ENCODE results near the gene CEMP1. TPM values are rescaled to one million over a fixed set of nuclear protein-coding genes. Genes with fewer than 3 reads are reported as not detected.

CEMP1 gene
- total and polyA plus RNA-seq, 2 donors, result 0.85 TPM; not detected in 1

- H3K4me3 ChIP-seq (ENCODE audit: low read depth, low read length), result no peak overlapping the region
Observed at GRCh38 chr16:2511128-2511800, 19.9 kb downstream of the CEMP1 start.

GRCh38 chr16:2508722-2509400, 22.3 kb downstream of the CEMP1 start:
- WGBS, result 89% methylated on average over 18 of the region's 18 CpGs
- Histone ChIP-seq H3K4me1 (ENCODE audit: insufficient read depth) (no peaks in the 10 kb centered on the region), H3K27ac (ENCODE audit: low read depth) (no peak overlapping the region), H3K36me3 (ENCODE audit: insufficient read depth) (no peaks in the 10 kb centered on the region), H3K4me3 (ENCODE audit: low read depth, low read length) (no peak overlapping the region)
- DNase-seq (ENCODE audit: extremely low spot score), result no peak

More at GRCh38 chr16:2511128-2511800, 19.9 kb downstream of the CEMP1 start:
- 41% methylated on average over 24 of the region's 24 CpGs for WGBS
- DNase-seq (ENCODE audit: extremely low spot score), result no peak
- no peak overlapping the region for H3K27ac ChIP-seq (ENCODE audit: low read depth)
- H3K4me1 ChIP-seq (ENCODE audit: insufficient read depth), result no peaks in the 10 kb centered on the region
- H3K36me3 ChIP-seq (ENCODE audit: insufficient read depth), result no peaks in the 10 kb centered on the region

- Histone ChIP-seq H3K4me1 (ENCODE audit: insufficient read depth) (no peaks in the 10 kb centered on the region), H3K4me3 (ENCODE audit: low read depth, low read length) (no peak overlapping the region), H3K27ac (ENCODE audit: low read depth) (no peak overlapping the region), H3K36me3 (ENCODE audit: insufficient read depth) (no peaks in the 10 kb centered on the region)
- WGBS, result 90% methylated on average over 11 of the region's 11 CpGs
- no peak for DNase-seq (ENCODE audit: extremely low spot score)
Observed at GRCh38 chr16:2507665-2508064, 23.5 kb downstream of the CEMP1 start.

GRCh38 chr16:2507052-2507659, 24.1 kb downstream of the CEMP1 start:
- Histone ChIP-seq H3K27ac (ENCODE audit: low read depth) (no peak overlapping the region), H3K4me3 (ENCODE audit: low read depth, low read length) (no peak overlapping the region)
- WGBS, result 77% methylated on average over 14 of the region's 14 CpGs

GRCh38 chr16:2505695-2506094, 25.5 kb downstream of the CEMP1 start:
- Histone ChIP-seq H3K4me3 (ENCODE audit: low read depth, low read length) (no peak overlapping the region), H3K4me1 (ENCODE audit: insufficient read depth) (no peaks in the 10 kb centered on the region), H3K27ac (ENCODE audit: low read depth) (no peak overlapping the region), H3K36me3 (ENCODE audit: insufficient read depth) (no peaks in the 10 kb centered on the region)
- DNase-seq (ENCODE audit: extremely low spot score), result no peak
- WGBS, result 89% methylated on average over 14 of the region's 14 CpGs

More at GRCh38 chr16:2507052-2507659, 24.1 kb downstream of the CEMP1 start:
- Histone ChIP-seq H3K4me1 (ENCODE audit: insufficient read depth) (no peaks in the 10 kb centered on the region), H3K36me3 (ENCODE audit: insufficient read depth) (no peaks in the 10 kb centered on the region)
- DNase-seq (ENCODE audit: extremely low spot score), result no peak

GRCh38 chr16:2501946-2502895, 29.0 kb downstream of the CEMP1 start:
- H3K4me3 ChIP-seq (ENCODE audit: low read depth, low read length), result no peak overlapping the region
- 72% methylated on average over 18 of the region's 18 CpGs for WGBS
- H3K27ac ChIP-seq (ENCODE audit: low read depth), result no peak overlapping the region
- H3K4me1 ChIP-seq (ENCODE audit: insufficient read depth), result no peaks in the 10 kb centered on the region
- H3K36me3 ChIP-seq (ENCODE audit: insufficient read depth), result no peaks in the 10 kb centered on the region
- no peak for DNase-seq (ENCODE audit: extremely low spot score)

- no peak overlapping the region for H3K4me3 ChIP-seq (ENCODE audit: low read depth, low read length)
- DNase-seq (ENCODE audit: extremely low spot score), result peak; percentile 55
- peaks cover 2% of the 10 kb centered on the region for H3K36me3 ChIP-seq (ENCODE audit: insufficient read depth)
- no peaks in the 10 kb centered on the region for H3K4me1 ChIP-seq (ENCODE audit: insufficient read depth)
- H3K27ac ChIP-seq (ENCODE audit: low read depth), result no peak overlapping the region
- 34% methylated on average over 23 of the region's 23 CpGs for WGBS
Observed at GRCh38 chr16:2500918-2501750, 30.1 kb downstream of the CEMP1 start.

- Histone ChIP-seq H3K27ac (ENCODE audit: low read depth) (no peak overlapping the region), H3K36me3 (ENCODE audit: insufficient read depth) (peaks cover 2% of the 10 kb centered on the region), H3K4me1 (ENCODE audit: insufficient read depth) (no peaks in the 10 kb centered on the region), H3K4me3 (ENCODE audit: low read depth, low read length) (no peak overlapping the region)
- no peak for DNase-seq (ENCODE audit: extremely low spot score)
- WGBS, result 82% methylated on average over 20 of the region's 20 CpGs
Observed at GRCh38 chr16:2500430-2500917, 30.7 kb downstream of the CEMP1 start.

GRCh38 chr16:2499890-2500429, 31.2 kb downstream of the CEMP1 start:
- Histone ChIP-seq H3K27ac (ENCODE audit: low read depth) (no peak overlapping the region), H3K4me1 (ENCODE audit: insufficient read depth) (no peaks in the 10 kb centered on the region), H3K4me3 (ENCODE audit: low read depth, low read length) (no peak overlapping the region), H3K36me3 (ENCODE audit: insufficient read depth) (peaks cover 2% of the 10 kb centered on the region)
- 93% methylated on average over 29 of the region's 29 CpGs for WGBS
- no peak for DNase-seq (ENCODE audit: extremely low spot score)

GRCh38 chr16:2499454-2499853, 31.8 kb downstream of the CEMP1 start:
- WGBS, result 93% methylated on average over 6 of the region's 6 CpGs
- Histone ChIP-seq H3K4me1 (ENCODE audit: insufficient read depth) (no peaks in the 10 kb centered on the region), H3K36me3 (ENCODE audit: insufficient read depth) (peaks cover 2% of the 10 kb centered on the region), H3K4me3 (ENCODE audit: low read depth, low read length) (no peak overlapping the region), H3K27ac (ENCODE audit: low read depth) (no peak overlapping the region)
- DNase-seq (ENCODE audit: extremely low spot score), result no peak

- no peak overlapping the region for H3K27ac ChIP-seq (ENCODE audit: low read depth)
- DNase-seq (ENCODE audit: extremely low spot score), result no peak
- H3K4me1 ChIP-seq (ENCODE audit: insufficient read depth), result no peaks in the 10 kb centered on the region
- peaks cover 2% of the 10 kb centered on the region for H3K36me3 ChIP-seq (ENCODE audit: insufficient read depth)
- no peak overlapping the region for H3K4me3 ChIP-seq (ENCODE audit: low read depth, low read length)
- 86% methylated on average over 15 of the region's 15 CpGs for WGBS
Observed at GRCh38 chr16:2498531-2499253, 32.5 kb downstream of the CEMP1 start.

Data from urinary bladder (tissue), 4 donors.